Heart right ventricle (tissue), 16 donors: ENCODE data around the gene UBL7. TPM values are rescaled to one million over a fixed set of nuclear protein-coding genes. Genes with fewer than 3 reads are reported as not detected.

Source experiments
- ATAC-seq, 8 donors: fragments of 200-7000 bp; cut with Tn5 transposase; one replicate each; pipeline ENCODE4 v1.9.1; 2020; ENCODE audit warnings: mild to moderate bottlenecking in 8 of 8, moderate library complexity in 8 of 8, moderate number of reproducible peaks in 1 of 8
- DNase-seq, 2 donors: peaks; one replicate each; pipeline ENCODE4 v3.0.0-alpha.2; 2020
- H3K27ac ChIP-seq, 10 donors: fragments of 200-600 bp; sonication (generic) in 2 of 10; one replicate each; pipeline versions ENCODE4 v1.5.0 to v1.8.0; 2020 to 2022; ENCODE audit warnings: mild to moderate bottlenecking in 3 of 10
- H3K27me3 ChIP-seq, 7 donors: fragments of 200-600 bp; one replicate each; pipeline ENCODE4 v1.8.0; 2021 to 2022; ENCODE audit warnings: mild to moderate bottlenecking in 2 of 7
- H3K36me3 ChIP-seq, 9 donors: fragments of 200-600 bp; sonication (generic) in 1 of 9; one replicate each; pipeline versions ENCODE4 v1.5.0 to v1.8.0; 2020 to 2022; ENCODE audit warnings: mild to moderate bottlenecking in 2 of 9
- H3K4me1 ChIP-seq, 9 donors: fragments of 200-600 bp; sonication (generic) in 1 of 9; one replicate each; pipeline versions ENCODE4 v1.5.0 to v1.8.0; 2020 to 2022; ENCODE audit warnings: mild to moderate bottlenecking in 4 of 9
- H3K4me3 ChIP-seq, 10 donors: fragments of 200-600 bp; sonication (generic) in 2 of 10; one replicate each; pipeline versions ENCODE4 v1.5.0 to v1.8.0; 2020 to 2022; ENCODE audit warnings: mild to moderate bottlenecking in 7 of 10, moderate library complexity in 2 of 10
- H3K9me3 ChIP-seq, 11 donors: fragments of 200-600 bp in 10 of 11; sonication (generic) in 2 of 11; one replicate each; pipeline versions ENCODE4 v1.5.0 to v1.8.0; 2013 to 2022; ENCODE audit warnings: mild to moderate bottlenecking in 2 of 11, control low read depth in 1 of 11, moderate library complexity in 1 of 11
- CTCF ChIP-seq, 9 donors: fragments of 200-600 bp; sonication (generic) in 2 of 9; IDR thresholded peaks; one replicate each; pipeline versions ENCODE4 v1.5.0 to v1.8.0; 2021 to 2022; ENCODE audit warnings: antibody characterized with exemption in 9 of 9, mild to moderate bottlenecking in 5 of 9, moderate library complexity in 1 of 9
- WGBS, 2 donors: extraction: QIAGEN DNeasy Blood & Tissue Kit; methylation state at CpG; one replicate each; pipeline ENCODE4 v1.1.7; 2013; ENCODE audit warnings: inconsistent platforms in 1 of 2; 5-methylcytosine and 5-hydroxymethylcytosine counted together
- intact Hi-C, 10 donors: fragments of 100-400 bp; cut with DNase I; formaldehyde crosslinking; loops; one replicate each; pipeline versions ENCODE4 v1.11.1 to v1.14.2; 2022
- polyA plus RNA-seq, 2 donors: library from polyadenylated mRNA; stranded (reverse); fragments of 200-250 nt; gene quantifications; one replicate each; pipeline ENCODE4 v1.2.3, GENCODE V29; 2013
- total RNA-seq, 10 donors: library from RNA; stranded (reverse); fragmentation: NEBNext Ultra II Directional in 3 of 10; extraction: Animal tissue kit (Norgen Biotek cat#: 25700) in 3 of 10; gene quantifications; one replicate each; pipeline versions ENCODE4 v1.2.1 to v1.2.4, GENCODE V29; 2021 to 2023
- donor health status: Arrhythmogenic right ventricular cardiomyopathy.
- donor health status: ischemic (EF 13 %, LVEDD 7.1; RV severe dilation, severe dysfunction).
- donor health status: healthy with polysubstance abuse.
- donor health status: DM: no; HTN: yes; CAD: no.
- donor health status: DM: no; HTN: no; CAD: no.
- donor health status: ischemic (EF 25% LVEDD 6.9; RV normal size, moderate dysfunction).
- donor health status: ischemic (EF 25% LVEDD 5.7; RV mildly dilated, moderate dysfunction).
- donor health status: healthy.
- donor health status: DM: yes; HTN: yes; CAD: no.
- donor health status: Ischemic cardiomyopathy.
- donor health status: ischemic (EF 35%, LVEDD 5.7; RV mildly dilated, moderate dysfunction).
- donor health status: nonischemic (EF 11% LVEDD 7.7; RV severe dilation, severe dysfunction).
- donor health status: DM: yes; HTN: yes; CAD: no.
- donor health status: PGD.
- donor health status: ischemic (EF 29% LVEDD 5.4; RV normal size, mild dysfunction).
- donor health status: nonischemic (EF 23%, LVEDD 6.1; RV moderate dilation, normal function).

Gene UBL7
- total and polyA plus RNA-seq, 12 donors = 47.0 to 56.6 (median 52.1) TPM

DNA sequence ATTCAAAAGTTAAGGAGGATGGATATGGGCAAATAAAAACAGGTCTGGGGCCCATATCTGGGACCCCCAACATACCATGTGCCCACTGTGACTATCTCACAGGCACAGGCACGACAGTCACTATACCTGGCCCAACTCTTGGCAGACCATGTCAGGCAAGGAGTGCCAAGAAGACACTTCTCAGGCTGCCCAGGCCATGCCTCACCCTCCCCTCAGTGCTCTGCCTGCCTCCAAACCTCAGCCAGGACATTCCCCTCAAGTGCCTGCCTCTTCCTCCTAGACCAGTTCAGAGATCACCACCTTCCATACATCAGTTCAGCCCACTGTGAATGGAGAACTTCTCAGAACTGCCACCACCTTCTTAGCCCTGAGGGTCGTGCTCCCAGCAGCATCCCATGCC, 22.8 kb downstream of the UBL7 start:
- Histone ChIP-seq H3K27ac (no peak overlapping the region), H3K9me3 (no peaks in the 10 kb centered on the region), H3K27me3 (peaks cover 0 to 4% (median 0%) of the 10 kb centered on the region in 7 donors), H3K4me1 (peaks cover 0 to 31% (median 8%) of the 10 kb centered on the region in 9 donors), H3K4me3 (no peak overlapping the region), H3K36me3 (no peaks in the 10 kb centered on the region)
- ATAC-seq = no peak
- no peak for DNase-seq
- WGBS, 2 donors = 50% methylated on average over 2 of the region's 2 CpGs
- TF ChIP-seq CTCF (IDR thresholded peaks at IDR 0.05) = no peak
- intact Hi-C loops = loop anchor here in 8 of 10 donors (1.0 to 5.0 kb wide), 4 partner anchors 55 to 63 kb away; no protein-coding TSS in a partner anchor

DNA sequence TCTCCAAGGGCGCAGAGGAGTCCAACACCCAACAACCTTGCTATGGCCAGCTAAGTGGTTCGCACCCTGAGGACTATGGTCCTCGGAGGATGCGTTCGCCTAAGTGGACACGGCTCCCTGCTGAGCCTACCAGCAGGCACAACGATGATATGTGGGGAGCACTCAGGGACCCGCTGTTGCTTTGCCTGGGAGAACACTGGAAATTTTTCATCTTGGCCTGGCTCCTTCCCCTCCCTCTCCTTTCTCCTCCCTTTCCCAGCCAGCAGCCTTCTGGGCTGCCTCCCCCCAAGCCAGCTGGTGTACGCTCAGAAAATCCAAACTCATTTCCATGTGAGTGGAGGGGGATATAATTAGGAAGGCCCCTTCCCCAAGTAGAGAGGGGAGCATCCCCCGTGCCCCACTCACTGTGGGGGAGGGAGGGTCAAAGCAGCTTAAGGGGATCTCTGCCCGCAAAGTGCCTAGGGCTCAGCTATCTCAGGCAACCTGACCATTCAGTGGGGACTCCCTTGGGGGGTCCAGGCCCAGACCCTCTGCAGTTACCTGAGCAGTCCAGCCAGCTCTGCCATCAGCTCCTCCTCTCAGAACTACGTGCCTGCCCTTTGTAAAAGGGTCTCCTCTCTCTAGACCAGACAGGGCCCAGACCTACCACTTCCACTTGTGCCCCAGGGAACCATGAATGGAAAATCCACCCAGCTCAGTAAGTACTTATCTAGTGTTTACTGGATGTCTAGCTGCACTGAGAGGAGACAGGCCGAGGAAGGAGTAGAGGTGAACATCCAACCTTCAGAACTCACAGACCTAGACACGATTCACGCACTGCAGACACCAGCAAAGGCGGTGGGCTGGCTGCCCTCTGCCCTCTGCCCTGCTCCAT, 26.5 kb downstream of the UBL7 start:
- intact Hi-C loops = loop anchor here in 1 of 10 donors (5.0 kb wide), 1 partner anchor 52 kb away; no protein-coding TSS in a partner anchor
- Histone ChIP-seq H3K36me3 (no peaks in the 10 kb centered on the region), H3K9me3 (no peaks in the 10 kb centered on the region), H3K4me3 (peak overlapping the region in 9 of 10 donors; percentile 61 to 91 (median 85)), H3K27ac (peak overlapping the region in 8 of 10 donors; percentile 0 to 85 (median 61)), H3K27me3 (peaks cover 0 to 26% (median 7%) of the 10 kb centered on the region in 7 donors), H3K4me1 (peaks cover 4 to 34% (median 16%) of the 10 kb centered on the region in 9 donors)
- no peak for TF ChIP-seq CTCF (IDR thresholded peaks at IDR 0.05)
- no peak for DNase-seq
- ATAC-seq = peak in 7 of 8 donors; percentile 4 to 28 (median 8)
- 65 to 68% methylated on average over 16 of the region's 16 CpGs for WGBS, 2 donors

DNA sequence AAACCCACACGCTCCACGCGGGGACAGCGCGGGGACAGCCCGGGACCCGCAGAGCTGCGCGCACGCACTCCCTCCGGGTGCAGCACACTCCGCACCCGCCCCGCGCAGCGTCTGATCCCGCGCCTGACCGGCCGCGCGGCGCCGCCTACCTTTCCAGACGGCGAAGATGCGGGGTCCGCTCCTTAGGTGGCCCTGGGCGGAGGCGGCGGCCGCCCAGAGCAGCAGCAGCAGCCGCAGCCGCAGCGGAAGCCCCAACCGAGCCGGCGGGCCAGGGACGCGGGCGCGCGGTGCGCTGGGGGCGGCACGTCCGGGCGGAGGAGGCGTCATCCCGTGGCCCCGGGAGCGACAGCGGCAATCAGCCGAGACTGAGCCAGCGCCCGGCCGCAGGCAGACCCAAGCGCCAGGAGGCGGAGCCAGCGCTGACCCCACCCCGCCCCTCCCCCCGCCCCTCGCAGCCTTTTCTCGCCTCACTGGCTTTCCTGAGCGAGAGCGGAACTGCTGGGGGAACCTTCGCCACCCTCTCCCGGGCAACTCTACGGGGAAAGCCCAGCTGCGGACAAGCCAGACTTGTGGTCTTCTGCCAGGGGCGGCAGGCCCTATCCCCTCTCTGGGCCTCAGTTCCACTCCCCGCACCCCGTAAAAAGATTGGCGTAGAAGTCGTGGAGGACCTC, 27.2 kb downstream of the UBL7 start, which contains the start of gene SEMA7A:
Gene SEMA7A, minus strand, starts transcription at position 367 of the 671 bp plus-strand sequence. Its CDS starts 40 bp downstream, at position 327.
- Histone ChIP-seq H3K27ac (peak within 1 kb of the TSS in 9 of 10 donors; percentile 16 to 85 (median 58)), H3K36me3 (no peaks in the 10 kb centered on the region), H3K4me1 (peaks cover 4 to 40% (median 16%) of the 10 kb centered on the region in 9 donors), H3K9me3 (no peaks in the 10 kb centered on the region), H3K4me3 (peak within 1 kb of the TSS; percentile 61 to 91 (median 86)), H3K27me3 (peaks cover 0 to 26% (median 7%) of the 10 kb centered on the region in 7 donors)
- ATAC-seq (peak; percentile 89 to 94 (median 92)), DNase-seq (peak; percentile 79 to 84)
- TF ChIP-seq CTCF (IDR thresholded peaks at IDR 0.05) = no peak
- intact Hi-C loops = no loop called here
- WGBS, 2 donors = 2 to 3% methylated on average over 70 to 75 of the region's 75 CpGs

- intact Hi-C loops = no loop called here
- Histone ChIP-seq H3K9me3 (no peaks in the 10 kb centered on the region), H3K36me3 (no peaks in the 10 kb centered on the region), H3K4me1 (peaks cover 4 to 46% (median 16%) of the 10 kb centered on the region in 9 donors), H3K27ac (peak overlapping the region in 9 of 10 donors; percentile 16 to 85 (median 55)), H3K4me3 (peak overlapping the region; percentile 61 to 91 (median 86)), H3K27me3 (peaks cover 0 to 26% (median 7%) of the 10 kb centered on the region in 7 donors)
- 0% methylated on average over 60 to 64 of the region's 64 CpGs for WGBS, 2 donors
- TF ChIP-seq CTCF (IDR thresholded peaks at IDR 0.05) = no peak
- DNase-seq (no peak), ATAC-seq (peak in 3 of 8 donors; percentile 8 to 30 (median 9))
Observed at GRCh38 chr15:74432968-74433591, 27.9 kb downstream of the UBL7 start.
